ENCODE results near the gene UPF1.

UPF1 gene

DNA sequence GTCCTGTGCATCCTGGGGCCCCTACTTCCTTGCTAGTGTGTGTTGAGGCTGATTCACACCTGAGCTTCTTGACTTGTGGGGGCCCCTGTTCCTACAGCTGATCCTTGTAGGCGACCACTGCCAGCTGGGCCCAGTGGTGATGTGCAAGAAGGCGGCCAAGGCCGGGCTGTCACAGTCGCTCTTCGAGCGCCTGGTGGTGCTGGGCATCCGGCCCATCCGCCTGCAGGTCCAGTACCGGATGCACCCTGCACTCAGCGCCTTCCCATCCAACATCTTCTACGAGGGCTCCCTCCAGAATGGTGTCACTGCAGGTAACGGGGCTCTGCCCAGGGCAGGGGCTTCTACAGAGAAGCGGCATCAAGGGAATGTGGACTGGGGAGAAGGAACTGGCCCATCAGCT lies 25.5 kb downstream of the UPF1 start:
- no peak for DNase-seq (ENCODE audit: low read depth)

DNA sequence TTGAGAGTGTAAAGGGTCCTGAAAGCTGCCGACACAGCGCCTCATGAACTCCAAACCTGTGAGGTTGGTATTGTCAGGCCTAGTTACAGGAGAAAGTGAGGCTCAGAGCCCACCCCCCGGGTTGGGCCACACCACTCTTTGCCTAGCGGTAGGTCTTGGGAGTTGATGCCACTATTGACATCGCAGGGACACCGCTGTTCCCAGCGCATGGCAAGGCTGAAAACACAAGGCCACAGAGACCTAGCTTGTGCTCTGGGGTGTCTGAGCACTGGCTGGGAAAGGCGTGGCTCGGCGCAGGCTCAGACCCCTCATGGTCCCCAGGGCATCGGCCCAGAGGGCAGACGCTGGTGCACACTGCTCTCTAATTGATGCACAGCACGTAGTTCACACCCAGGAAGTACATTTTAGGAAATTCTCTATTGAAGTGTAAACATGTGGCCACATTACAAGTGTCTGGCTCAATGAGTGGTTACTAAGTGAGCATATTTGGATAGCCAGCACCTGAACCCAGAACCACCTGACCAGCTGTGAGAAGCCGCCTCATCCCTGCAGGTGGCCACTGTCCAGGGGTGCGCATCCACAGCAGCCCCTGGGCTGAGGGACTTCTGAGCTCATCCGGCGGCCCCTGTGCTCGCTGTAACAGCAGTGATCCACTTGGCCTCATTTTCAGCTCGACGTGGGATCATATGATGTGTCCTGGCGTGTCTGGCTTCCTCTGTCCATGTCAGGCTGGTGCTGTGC lies 27.3 kb downstream of the UPF1 start:
- DNase-seq (ENCODE audit: low read depth) = no peak

DNA sequence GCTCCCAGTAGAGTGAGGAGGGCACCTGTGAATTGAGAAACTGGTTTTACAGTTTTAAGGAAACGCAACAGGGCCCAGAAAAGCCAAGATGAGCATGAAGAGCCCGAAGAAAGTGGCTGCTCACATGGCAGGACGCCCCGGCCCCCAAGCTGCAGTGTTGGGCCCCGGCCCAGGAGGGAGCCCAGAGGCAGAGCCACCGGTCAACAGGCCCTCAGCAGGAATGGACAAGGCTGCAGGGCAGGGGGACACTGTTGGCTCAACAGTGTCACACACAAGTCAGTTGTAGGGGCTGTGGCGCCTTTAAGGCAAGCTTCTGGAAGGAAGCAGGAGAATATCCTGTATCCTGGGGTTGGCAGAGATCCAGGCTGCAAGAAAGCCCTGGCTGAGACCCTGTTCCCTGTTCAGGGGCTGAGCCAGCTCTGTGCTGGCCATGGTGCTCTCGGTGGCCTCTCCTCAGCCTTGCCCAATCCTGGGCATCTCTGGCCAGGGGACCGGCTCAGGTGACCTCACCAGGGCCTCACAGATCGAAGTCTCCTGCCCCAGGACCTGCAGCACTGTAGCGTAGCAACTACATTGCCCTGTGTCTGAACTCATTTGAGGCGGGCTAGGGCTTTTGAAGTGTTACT lies 28.0 kb downstream of the UPF1 start:
- no peak for DNase-seq (ENCODE audit: low read depth)

DNA sequence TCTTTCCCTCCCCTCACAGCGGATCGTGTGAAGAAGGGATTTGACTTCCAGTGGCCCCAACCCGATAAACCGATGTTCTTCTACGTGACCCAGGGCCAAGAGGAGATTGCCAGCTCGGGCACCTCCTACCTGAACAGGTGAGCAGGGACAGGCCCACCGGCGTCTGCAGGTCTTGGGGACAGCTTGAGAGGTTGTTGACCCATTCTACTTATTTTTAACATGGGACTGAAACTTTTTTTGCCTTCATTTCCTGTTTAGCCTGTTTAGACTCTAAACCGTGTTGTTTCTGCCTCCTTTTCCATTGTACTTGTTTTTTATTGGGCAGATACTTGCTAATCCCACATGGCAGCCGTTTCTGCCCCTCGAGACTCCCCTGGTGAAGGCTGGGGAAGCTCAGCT lies 28.5 kb downstream of the UPF1 start:
- DNase-seq (ENCODE audit: low read depth) = no peak

DNA sequence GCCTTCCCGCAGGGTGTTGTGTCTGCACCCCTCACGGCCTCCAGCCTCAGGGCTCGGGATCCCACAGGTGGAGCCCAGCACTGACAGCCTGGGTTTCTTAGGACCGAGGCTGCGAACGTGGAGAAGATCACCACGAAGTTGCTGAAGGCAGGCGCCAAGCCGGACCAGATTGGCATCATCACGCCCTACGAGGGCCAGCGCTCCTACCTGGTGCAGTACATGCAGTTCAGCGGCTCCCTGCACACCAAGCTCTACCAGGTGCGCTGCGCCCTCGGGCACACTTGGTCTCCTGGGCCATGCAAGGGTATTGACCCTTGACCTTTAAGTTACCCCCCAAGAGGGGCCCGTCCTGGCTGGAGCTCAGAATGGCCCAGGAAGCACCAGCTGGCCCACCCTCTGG lies 29.0 kb downstream of the UPF1 start:
- DNase-seq (ENCODE audit: low read depth) = no peak

- DNase-seq (ENCODE audit: low read depth) = no peak
These were observed 29.5 kb downstream of the UPF1 start for GRCh38 chr19:18861235-18861634.

DNA sequence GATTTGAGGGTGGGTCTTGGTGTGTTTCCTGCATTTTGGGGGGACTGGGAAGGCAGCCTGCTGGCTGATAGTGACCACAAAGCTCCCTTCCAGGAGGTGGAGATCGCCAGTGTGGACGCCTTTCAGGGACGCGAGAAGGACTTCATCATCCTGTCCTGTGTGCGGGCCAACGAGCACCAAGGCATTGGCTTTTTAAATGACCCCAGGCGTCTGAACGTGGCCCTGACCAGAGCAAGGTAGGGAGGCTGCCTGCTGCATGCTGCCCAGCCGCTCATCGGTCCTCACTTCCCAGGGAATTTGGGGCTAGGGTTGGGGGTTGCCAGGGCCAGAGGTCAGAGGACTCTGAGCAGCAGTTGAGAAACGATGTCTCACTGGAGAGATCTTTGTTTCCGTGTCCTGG lies 30.2 kb downstream of the UPF1 start:
- DNase-seq (ENCODE audit: low read depth) = no peak

GRCh38 chr19:18862976-18863842 lies 31.4 kb downstream of the UPF1 start:
- DNase-seq (ENCODE audit: low read depth) = no peak

GRCh38 chr19:18863843-18864362 lies 32.1 kb downstream of the UPF1 start:
- no peak for DNase-seq (ENCODE audit: low read depth)

DNA sequence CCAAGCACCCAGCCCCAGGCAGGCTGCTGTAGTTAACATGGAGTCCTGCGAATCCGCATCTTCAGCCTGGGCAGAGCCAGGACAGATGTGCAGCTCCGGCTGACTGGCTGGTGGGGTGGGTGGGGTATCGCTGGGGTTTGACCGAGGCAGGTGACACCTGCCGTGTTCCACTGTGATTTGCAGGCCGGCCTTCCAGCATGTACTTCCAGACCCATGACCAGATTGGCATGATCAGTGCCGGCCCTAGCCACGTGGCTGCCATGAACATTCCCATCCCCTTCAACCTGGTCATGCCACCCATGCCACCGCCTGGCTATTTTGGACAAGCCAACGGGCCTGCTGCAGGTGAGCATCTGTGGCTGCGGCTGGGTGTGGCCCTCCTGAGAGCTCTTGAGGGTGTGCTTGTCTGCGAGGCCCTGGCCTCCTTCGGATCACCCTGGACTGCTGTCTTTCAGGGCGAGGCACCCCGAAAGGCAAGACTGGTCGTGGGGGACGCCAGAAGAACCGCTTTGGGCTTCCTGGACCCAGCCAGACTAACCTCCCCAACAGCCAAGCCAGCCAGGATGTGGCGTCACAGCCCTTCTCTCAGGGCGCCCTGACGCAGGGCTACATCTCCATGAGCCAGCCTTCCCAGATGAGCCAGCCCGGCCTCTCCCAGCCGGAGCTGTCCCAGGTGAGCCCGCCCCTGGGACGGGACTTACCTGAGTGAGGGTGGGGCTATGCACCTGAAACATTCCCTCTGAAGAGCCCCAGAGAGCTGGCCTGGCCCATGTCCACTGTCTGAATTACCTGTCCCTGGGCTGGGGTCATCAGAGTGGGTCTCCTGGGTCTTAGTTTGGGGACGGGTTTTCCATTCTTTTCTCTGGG lies 33.6 kb downstream of the UPF1 start:
- DNase-seq (ENCODE audit: low read depth) = no peak

DNA sequence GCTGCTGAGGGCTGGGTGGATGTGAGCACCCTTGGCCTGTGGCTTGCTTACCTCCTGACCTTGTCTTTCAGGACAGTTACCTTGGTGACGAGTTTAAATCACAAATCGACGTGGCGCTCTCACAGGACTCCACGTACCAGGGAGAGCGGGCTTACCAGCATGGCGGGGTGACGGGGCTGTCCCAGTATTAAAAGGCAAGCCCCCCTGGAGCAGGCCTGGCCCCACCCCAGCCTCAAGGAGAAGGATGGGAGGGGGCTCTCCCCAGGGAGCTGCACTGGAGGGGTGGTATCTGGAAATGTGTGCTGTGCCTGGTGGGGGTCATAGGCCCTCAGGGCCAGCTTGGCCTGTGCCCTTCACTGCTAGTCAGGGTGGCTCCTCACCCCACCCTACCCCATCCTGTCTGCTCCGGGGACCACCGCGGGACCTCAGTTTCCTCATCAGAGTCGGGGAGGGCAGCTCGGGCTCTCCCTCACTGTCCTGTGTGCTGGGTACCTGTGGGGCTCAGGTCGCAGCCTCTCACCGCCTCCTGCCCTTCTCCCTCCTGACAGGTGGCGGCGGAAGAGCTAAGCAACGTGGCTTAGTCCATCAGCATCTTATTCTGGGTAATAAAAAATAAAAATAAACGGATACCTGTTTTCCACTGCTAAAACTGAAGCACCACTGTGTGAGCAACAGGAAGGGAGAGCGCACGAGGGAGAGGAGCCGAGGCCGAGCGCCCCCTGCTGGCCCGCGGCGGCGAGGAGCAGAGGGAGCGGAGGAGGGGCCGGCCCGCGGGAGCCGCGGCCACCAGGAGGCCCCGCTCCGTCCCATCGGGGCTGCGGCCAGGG lies 34.4 kb downstream of the UPF1 start:
- DNase-seq (ENCODE audit: low read depth) = no peak

GRCh38 chr19:18866800-18867123 lies 35.0 kb downstream of the UPF1 start:
- DNase-seq (ENCODE audit: low read depth) = no peak

DNA sequence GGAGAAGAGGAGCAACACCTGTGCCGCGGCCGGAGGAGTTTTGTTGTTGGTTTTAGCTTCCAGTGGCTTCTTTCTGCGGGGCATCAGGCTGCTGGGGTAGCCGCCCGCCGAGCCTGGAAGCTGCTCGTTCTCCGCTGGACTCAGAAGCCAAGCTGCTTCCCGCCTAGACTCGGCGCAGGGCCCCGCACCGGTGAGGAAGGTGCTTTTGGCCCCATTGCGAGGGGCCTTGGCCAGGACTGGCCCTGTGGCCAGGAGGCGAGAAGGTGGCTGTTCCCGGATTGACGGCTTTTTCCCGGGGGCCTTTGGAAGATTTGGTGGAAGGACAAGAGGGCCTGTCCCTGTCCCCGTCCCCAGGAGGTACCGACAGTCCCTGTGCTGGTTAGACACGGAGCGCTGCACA lies 35.4 kb downstream of the UPF1 start:
- no peak for DNase-seq (ENCODE audit: low read depth)

DNA sequence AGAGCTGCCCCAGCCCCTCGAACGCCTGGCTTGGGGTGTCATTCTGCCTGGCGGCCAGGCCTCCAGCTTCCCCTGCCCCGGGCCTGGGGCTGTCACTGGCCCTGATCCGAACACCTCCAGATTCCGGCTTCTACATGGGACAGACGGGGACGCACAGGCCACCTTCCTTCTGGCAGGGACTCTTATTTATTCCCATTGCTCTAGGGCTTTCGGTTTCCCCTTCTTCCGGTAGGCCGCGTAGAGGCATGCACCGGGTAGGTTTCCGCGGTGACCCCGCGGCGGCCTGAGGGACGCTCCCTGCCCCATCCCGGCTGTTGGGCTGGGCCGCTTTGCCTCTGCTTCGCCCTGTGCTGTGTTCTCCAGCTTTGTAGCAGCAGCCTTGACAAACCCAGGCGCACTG lies 36.0 kb downstream of the UPF1 start:
- no peak for DNase-seq (ENCODE audit: low read depth)

GRCh38 chr19:18868380-18869022 lies 36.7 kb downstream of the UPF1 start:
- DNase-seq (ENCODE audit: low read depth) = no peak

- DNase-seq (ENCODE audit: low read depth) = no peak
These were observed 37.4 kb downstream of the UPF1 start for GRCh38 chr19:18869023-18869618.

DNA sequence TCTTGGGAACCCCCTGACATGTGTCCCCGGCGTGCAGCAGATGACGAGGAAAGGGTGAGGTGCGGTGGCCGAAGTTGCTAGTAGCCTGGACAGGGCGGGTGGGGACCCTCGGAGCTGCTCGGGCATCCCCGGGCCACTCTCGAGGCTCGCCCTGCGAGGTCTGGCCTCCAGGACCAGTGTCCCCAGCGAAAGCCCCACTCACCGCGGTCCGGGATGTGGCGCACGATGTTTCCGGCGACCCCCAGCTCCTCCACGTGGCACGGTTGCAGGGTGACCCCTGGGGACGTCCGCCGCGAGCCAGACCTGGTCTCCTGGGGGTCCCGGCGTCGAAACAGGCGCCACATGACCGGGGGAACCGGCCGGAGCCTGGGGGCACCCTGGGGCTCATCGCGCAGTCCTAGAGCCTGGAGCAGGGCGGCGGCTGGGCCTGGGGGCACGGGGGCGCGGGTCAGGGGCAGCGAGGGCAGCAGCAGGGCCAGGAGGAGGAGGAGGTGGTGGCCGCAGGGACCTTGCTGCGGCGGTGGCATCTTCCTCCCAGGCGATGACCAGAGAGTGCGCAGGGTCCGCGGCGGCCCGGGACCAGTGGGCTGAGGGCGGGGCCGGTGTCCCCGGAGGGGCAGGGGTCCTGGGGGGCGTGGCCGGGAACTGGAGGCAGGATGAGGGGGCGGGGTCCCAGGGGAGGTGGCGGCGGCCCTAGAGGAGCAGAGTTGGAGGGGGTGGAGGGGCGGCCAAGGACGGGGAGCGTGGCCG lies 38.2 kb downstream of the UPF1 start:
- DNase-seq (ENCODE audit: low read depth) = no peak

DNA sequence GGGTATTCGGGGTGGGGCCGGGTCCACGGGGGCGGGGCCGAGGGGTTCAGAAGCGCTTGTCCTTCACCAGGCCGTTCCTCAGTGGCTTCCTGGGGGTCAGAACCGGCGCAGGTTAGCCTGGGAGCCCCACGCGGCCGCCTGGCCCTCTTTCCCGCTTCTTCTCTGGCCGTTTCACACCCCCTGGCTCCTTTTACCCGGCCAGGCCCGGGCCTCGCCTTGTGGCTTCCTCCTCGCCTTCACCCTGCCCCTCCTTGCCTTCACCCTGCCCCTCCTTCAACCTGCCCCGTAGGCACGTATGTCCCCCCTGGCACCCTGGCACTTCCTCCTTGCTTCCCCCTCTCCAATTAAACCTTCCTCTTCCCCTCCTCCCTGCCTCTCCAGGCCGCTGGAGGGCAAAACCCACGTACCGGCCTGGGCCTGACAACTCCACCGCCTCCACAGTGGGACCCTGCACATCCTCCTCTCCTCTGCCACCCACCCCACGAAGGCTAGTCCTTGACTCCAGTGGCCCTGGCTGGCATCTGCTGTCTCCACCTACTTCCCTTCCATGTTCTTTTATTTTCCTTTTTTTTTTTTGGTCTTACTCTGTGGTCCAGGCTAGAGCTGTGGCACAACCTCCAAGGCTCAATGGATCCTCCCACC lies 38.9 kb downstream of the UPF1 start:
- DNase-seq (ENCODE audit: low read depth) = no peak

- DNase-seq (ENCODE audit: low read depth) = no peak
These were observed 39.8 kb downstream of the UPF1 start for GRCh38 chr19:18871543-18871942.

All from non-pigmented ciliary epithelial cell (primary cell).